Fibroblast of skin of scalp (primary cell): Measurements from ENCODE around the gene ATP1A4.
"Not testable (repeated sequence)": the region's sequence is repeated elsewhere in the genome, so short reads cannot be mapped to it uniquely, and the experiment has no call there.

ENCODE experiments used
- DNase-seq: peaks from one replicate; pipeline ENCODE4 v3.0.0-alpha.2; 2013

ATP1A4 gene

GRCh38 chr1:160124705-160125478 lies 26.5 kb upstream of the ATP1A4 start:
- peak; percentile 85 for DNase-seq

- peak; percentile 22 for DNase-seq
Observed at GRCh38 chr1:160125746-160126145, 25.7 kb upstream of the ATP1A4 start.

GRCh38 chr1:160126342-160126741 lies 25.1 kb upstream of the ATP1A4 start:
- DNase-seq, result not testable (repeated sequence)

GRCh38 chr1:160127381-160127780 lies 24.0 kb upstream of the ATP1A4 start:
- DNase-seq, result no peak

- peak; percentile 61 for DNase-seq
Observed at GRCh38 chr1:160127865-160128523, 23.4 kb upstream of the ATP1A4 start.

GRCh38 chr1:160128636-160129035 lies 22.8 kb upstream of the ATP1A4 start:
- no peak for DNase-seq

GRCh38 chr1:160129046-160129445 lies 22.4 kb upstream of the ATP1A4 start:
- DNase-seq, result peak; percentile 13

GRCh38 chr1:160129558-160129957 lies 21.8 kb upstream of the ATP1A4 start:
- no peak for DNase-seq

GRCh38 chr1:160129966-160130365 lies 21.4 kb upstream of the ATP1A4 start:
- no peak for DNase-seq

- DNase-seq, result no peak
Observed at GRCh38 chr1:160130486-160130885, 20.9 kb upstream of the ATP1A4 start.

GRCh38 chr1:160130939-160131338 lies 20.5 kb upstream of the ATP1A4 start:
- DNase-seq, result no peak

- no peak for DNase-seq
Observed at GRCh38 chr1:160131803-160132565, 19.4 kb upstream of the ATP1A4 start.

- no peak for DNase-seq
Observed at GRCh38 chr1:160133990-160134770, 17.2 kb upstream of the ATP1A4 start.

- no peak for DNase-seq
Observed at GRCh38 chr1:160134791-160135572, 16.4 kb upstream of the ATP1A4 start.

- DNase-seq, result no peak
Observed at GRCh38 chr1:160136121-160136925, 15.1 kb upstream of the ATP1A4 start.

- DNase-seq, result no peak
Observed at GRCh38 chr1:160136926-160137200, 14.5 kb upstream of the ATP1A4 start.

GRCh38 chr1:160137216-160137862 lies 14.1 kb upstream of the ATP1A4 start:
- no peak for DNase-seq

- DNase-seq, result no peak
Observed at GRCh38 chr1:160139840-160140239, 11.6 kb upstream of the ATP1A4 start.

GRCh38 chr1:160143695-160144094 lies 7.7 kb upstream of the ATP1A4 start:
- no peak for DNase-seq

GRCh38 chr1:160144921-160145320 lies 6.5 kb upstream of the ATP1A4 start:
- peak; percentile 56 for DNase-seq

GRCh38 chr1:160146107-160146506 lies 5.3 kb upstream of the ATP1A4 start:
- DNase-seq, result no peak
